HepG2 (cell line): ENCODE measurements around the gene PHF23. TPM values are rescaled to one million over a fixed set of nuclear protein-coding genes. Genes with fewer than 3 reads are reported as not detected.

ENCODE experiments used
- ATAC-seq: fragments of 200-7000 bp; cut with Tn5 transposase; 3 replicates; pipeline ENCODE4 v1.9.1; 2020; ENCODE audit warnings: mild to moderate bottlenecking, moderate library complexity
- BruUV-seq: library from RNA; stranded (reverse); fragments of 400-500 nt; replicated peaks from 2 replicates; lab custom pipeline; 2021; lab: Mats Ljungman, UMichigan
- CTCF ChIA-PET: fragments of 300-600 bp; formaldehyde crosslinking; extraction: SDS; loops from one replicate; lab custom pipeline; 2021; ENCODE audit warnings: low total read pairs, inconsistent platforms, low intra/inter-chr PET ratio; lab: Yijun Ruan, JAX
- POLR2A ChIA-PET: fragments of 350-600 bp; sonication (Branson Sonifier 250); formaldehyde crosslinking; loops from one replicate; lab custom pipeline; 2020; ENCODE audit warnings: antibody characterized with exemption, inconsistent platforms; lab: Yijun Ruan, JAX
- DNase-seq: peaks from one replicate; pipeline ENCODE4 v3.0.0-alpha.2; 2015; ENCODE audit warnings: low spot score
- FAIRE-seq: peaks from 3 replicates; lab custom pipeline; 2011; peaks lifted over from hg19 to GRCh38; lab: Jason Lieb, UNC
- H2AFZ ChIP-seq: one replicate; pipeline ENCODE4 v1.6.1; 2011; ENCODE audit warnings: low read length, inconsistent platforms
- H3K27ac ChIP-seq: fragments of 300-600 bp; 3 replicates; pipeline ENCODE4 v1.8.0; 2011; ENCODE audit warnings: mixed run types, mild to moderate bottlenecking, mixed read lengths, low read length, inconsistent platforms; ENCODE audit not compliant: insufficient read depth; ENCODE audit errors: extremely low read length
- H3K27me3 ChIP-seq, 2 experiments: fragments of 200-600 bp in 1 of 2; 2 replicates in 1 of 2; 3 replicates in 1 of 2; pipeline versions ENCODE4 v1.6.0 to v1.8.0; 2011; ENCODE audit warnings: low read length in 2 of 2, mild to moderate bottlenecking in 2 of 2, moderate library complexity in 2 of 2, inconsistent platforms in 1 of 2; ENCODE audit not compliant: insufficient read depth in 2 of 2, control insufficient read depth in 1 of 2
- H3K36me3 ChIP-seq, 2 experiments: fragments of 200-600 bp in 1 of 2; replicated peaks in 1 of 2; 2 replicates in 1 of 2; 3 replicates in 1 of 2; pipeline versions ENCODE4 v1.5.1 to v1.8.0; 2011; ENCODE audit warnings: low read length in 2 of 2, inconsistent platforms in 1 of 2; ENCODE audit not compliant: insufficient read depth in 2 of 2, control insufficient read depth in 1 of 2
- H3K4me1 ChIP-seq: 2 replicates; pipeline ENCODE4 v1.5.1; 2012; ENCODE audit warnings: low read length, inconsistent platforms; ENCODE audit not compliant: insufficient read depth
- H3K4me2 ChIP-seq: 2 replicates; pipeline ENCODE4 v1.6.0; 2011; ENCODE audit warnings: low read depth, low read length, inconsistent platforms
- H3K4me3 ChIP-seq, 3 experiments: fragments of 200-600 bp in 1 of 3; sonication (generic), shearing (Covaris generic) in 1 of 3; replicated peaks in 1 of 3; 2 replicates each; pipeline ENCODE4 v1.5.1; 2011 to 2016; ENCODE audit warnings: low read length in 3 of 3, inconsistent platforms in 2 of 3, low read depth in 2 of 3, mild to moderate bottlenecking in 2 of 3, control low read depth in 1 of 3, mixed read lengths in 1 of 3; ENCODE audit not compliant: insufficient read depth in 1 of 3
- H3K79me2 ChIP-seq: one replicate; pipeline ENCODE4 v1.6.1; 2011; ENCODE audit warnings: low read length, inconsistent platforms; ENCODE audit not compliant: insufficient read depth
- H3K9ac ChIP-seq: 2 replicates; pipeline ENCODE4 v1.6.0; 2011; ENCODE audit warnings: mild to moderate bottlenecking, low read depth, low read length, inconsistent platforms; ENCODE audit not compliant: insufficient read depth
- H3K9me3 ChIP-seq: 2 replicates; pipeline ENCODE4 v1.5.1; 2012; ENCODE audit warnings: mild to moderate bottlenecking, low read length
- H4K20me1 ChIP-seq: 2 replicates; pipeline ENCODE4 v1.6.0; 2011; ENCODE audit warnings: inconsistent platforms, mild to moderate bottlenecking, low read length, moderate library complexity; ENCODE audit not compliant: insufficient read depth
- HNF4A ChIP-seq: sonication (generic); formaldehyde crosslinking; IDR thresholded peaks from 2 replicates; pipeline ENCODE4 v1.4.0; 2020; ENCODE audit warnings: missing genetic modification reagents
- RXRB ChIP-seq: IDR thresholded peaks from 2 replicates; pipeline ENCODE4 v1.6.1; 2016; ENCODE audit warnings: borderline replicate concordance, missing genetic modification reagents, missing compliant biosample characterization
- SMAD9 ChIP-seq: sonication (generic); formaldehyde crosslinking; IDR thresholded peaks from 2 replicates; pipeline ENCODE4 v1.5.1; 2020; ENCODE audit warnings: mild to moderate bottlenecking, missing genetic modification reagents
- ZNF333 ChIP-seq: sonication (generic); formaldehyde crosslinking; IDR thresholded peaks from 2 replicates; pipeline ENCODE4 v1.4.0; 2020; ENCODE audit warnings: mild to moderate bottlenecking, missing genetic modification reagents, borderline replicate concordance
- ZNF501 ChIP-seq: sonication (generic); formaldehyde crosslinking; IDR thresholded peaks from 2 replicates; pipeline ENCODE4 v1.5.1; 2020; ENCODE audit warnings: mild to moderate bottlenecking, moderate library complexity, missing genetic modification reagents
- ZNF556 ChIP-seq: sonication (generic); formaldehyde crosslinking; IDR thresholded peaks from 2 replicates; pipeline ENCODE4 v1.4.0; 2020; ENCODE audit warnings: mild to moderate bottlenecking, missing genetic modification reagents, borderline replicate concordance
- WGBS: methylation state at CpG from one replicate; pipeline ENCODE4 v1.1.6; 2017; ENCODE audit warnings: low lambda C conversion rate; 5-methylcytosine and 5-hydroxymethylcytosine counted together
- in situ Hi-C: cut with HindIII; loops from 2 replicates; pipeline ENCODE4 v1.10.0; 2017; ENCODE audit warnings: low pct_unique_long_range_greater_than_20kb; ENCODE audit not compliant: extremely low pct_ligation_motif_present
- intact Hi-C: fragments of 100-400 bp; cut with micrococcal nuclease; formaldehyde crosslinking; loops from one replicate; pipeline ENCODE4 v1.10.0; 2022; ENCODE audit not compliant: unreplicated experiment
- polyA plus RNA-seq, 8 experiments: library from polyadenylated mRNA; depleted of rRNA in 3 of 8; stranded (reverse) in 7 of 8; unstranded in 1 of 8; fragments of >200 nt; fragmentation: Illumina TruSeq in 4 of 8; extraction: Trizol in 4 of 8; gene quantifications; 2 replicates each; pipeline versions ENCODE4 v1.2.1 to v1.2.3, GENCODE V29; 2011 to 2016; ENCODE audit warnings: low read depth in 4 of 8, missing spikeins in 1 of 8, mixed read lengths in 1 of 8; ENCODE audit not compliant: insufficient read depth in 1 of 8
- total RNA-seq, 5 experiments: library from RNA; depleted of rRNA; stranded (reverse); fragments of >200 nt; fragmentation: Illumina TruSeq; extraction: Trizol; gene quantifications; 2 replicates each; pipeline ENCODE4 v1.2.3, GENCODE V29; 2016; ENCODE audit warnings: low read depth in 1 of 5
- TF ChIP-seq, protein P1 (sequence below): conservative IDR thresholded peaks from 2 replicates; pipeline ENCODE4 v1.6.1; 2018; ENCODE audit warnings: missing genetic modification reagents

PHF23 gene
- total and polyA plus RNA-seq, 2 of the 13 experiments (the other 11 are each of a cell fraction or from before 2014, with no cell fraction given) = 27.6 to 33.2 TPM

DNA sequence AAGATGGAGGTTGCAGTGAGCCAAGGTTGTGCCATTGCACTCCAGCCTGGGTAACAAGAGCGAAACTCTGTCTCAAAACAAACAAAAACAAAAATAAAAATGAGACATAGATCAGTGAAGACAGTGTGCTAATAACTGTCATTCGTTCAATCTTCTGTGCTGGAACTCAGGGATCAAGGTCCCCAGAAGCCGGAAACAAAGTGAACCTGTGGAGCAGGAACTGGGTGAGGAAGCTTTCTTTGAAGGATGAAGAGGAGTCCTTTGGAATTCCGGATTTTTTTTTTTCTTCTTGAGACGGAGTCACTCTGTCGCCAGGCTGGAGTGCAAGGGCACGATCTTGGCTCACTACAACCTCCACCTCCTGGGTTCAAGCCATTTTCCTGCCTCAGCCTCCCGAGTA is 40.2 kb upstream of the PHF23 start (continued):
- TF ChIP-seq, protein P1, sequence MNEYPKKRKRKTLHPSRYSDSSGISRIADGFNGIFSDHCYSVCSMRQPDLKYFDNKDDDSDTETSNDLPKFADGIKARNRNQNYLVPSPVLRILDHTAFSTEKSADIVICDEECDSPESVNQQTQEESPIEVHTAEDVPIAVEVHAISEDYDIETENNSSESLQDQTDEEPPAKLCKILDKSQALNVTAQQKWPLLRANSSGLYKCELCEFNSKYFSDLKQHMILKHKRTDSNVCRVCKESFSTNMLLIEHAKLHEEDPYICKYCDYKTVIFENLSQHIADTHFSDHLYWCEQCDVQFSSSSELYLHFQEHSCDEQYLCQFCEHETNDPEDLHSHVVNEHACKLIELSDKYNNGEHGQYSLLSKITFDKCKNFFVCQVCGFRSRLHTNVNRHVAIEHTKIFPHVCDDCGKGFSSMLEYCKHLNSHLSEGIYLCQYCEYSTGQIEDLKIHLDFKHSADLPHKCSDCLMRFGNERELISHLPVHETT (CRISPR knock-in tag) = no peak
- TF ChIP-seq HNF4A (CRISPR knock-in tag) (peak; percentile 25), ZNF333 (no peak)
- TF ChIP-seq, all 625 proteins: peak for 6

DNA sequence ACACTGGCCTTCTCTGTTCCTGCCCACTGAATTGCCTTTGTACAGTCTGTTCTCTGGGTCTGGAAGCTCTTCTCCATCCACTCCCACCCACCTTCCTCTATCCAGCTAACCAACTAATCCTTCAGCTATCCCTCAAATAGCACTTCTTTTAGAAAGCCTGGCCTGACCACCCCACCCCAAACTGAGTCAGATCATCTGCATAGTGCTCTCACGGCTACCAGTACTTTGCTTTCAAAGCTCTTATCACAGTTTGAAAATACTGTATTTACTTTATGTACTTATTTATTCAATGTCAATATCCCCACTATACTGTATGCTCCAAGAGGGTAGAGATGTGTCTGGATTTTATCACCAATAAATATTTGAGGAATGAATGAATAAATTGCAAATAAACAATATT is 27.5 kb upstream of the PHF23 start:
- Histone ChIP-seq H3K36me3 (no peaks in the 10 kb centered on the region), H2AFZ (no peak overlapping the region), H3K9me3 (no peaks in the 10 kb centered on the region), H3K4me1 (peaks cover 62% of the 10 kb centered on the region), H3K4me3 (no peak overlapping the region), H3K4me2 (peak overlapping the region; percentile 32; the same call in 1 of the 2 replicates), H4K20me1 (no peaks in the 10 kb centered on the region), H3K27me3 (no peaks in the 10 kb centered on the region), H3K9ac (no peak overlapping the region), H3K79me2 (no peaks in the 10 kb centered on the region), H3K27ac (no peak overlapping the region)
- intact Hi-C loops (no loop called here), in situ Hi-C loops (no loop called here)
- BruUV-seq = no TSS peak
- DNase-seq (no peak), FAIRE-seq (no peak), ATAC-seq (peak; percentile 25; the same call in 1 of the 3 replicates)
- ChIA-PET POLR2A (interaction anchor here (0.8 to 3.2 kb wide), 10 partner anchors 8 to 348 kb away, joined by 3 to 26 read pairs (median 4); partner anchors contain the start of genes ACADVL, CTDNEP1, DLG4 and DVL2), CTCF (no interaction called here)
- TF ChIP-seq ZNF501 (CRISPR knock-in tag) (no peak), ZNF556 (CRISPR knock-in tag) (no peak), SMAD9 (no peak), RXRB (CRISPR knock-in tag) (no peak)
- 0% methylated on average over 1 of the region's 1 CpG for WGBS
